IMR-90 (cell line): Measurements from ENCODE around the gene GAL3ST3. TPM values are rescaled to one million over a fixed set of nuclear protein-coding genes. Genes with fewer than 3 reads are reported as not detected.

Experiments
- ATAC-seq: fragments of 200-7000 bp; cut with Tn5 transposase; 2 replicates; pipeline ENCODE4 v1.9.1; 2020; ENCODE audit warnings: low read depth, mild to moderate bottlenecking, moderate library complexity
- BruUV-seq: library from RNA; stranded (reverse); fragments of 400-500 nt; replicated peaks from 2 replicates; lab custom pipeline; 2021; lab: Mats Ljungman, UMichigan
- CTCF ChIA-PET: fragments of 300-600 bp; formaldehyde crosslinking; extraction: SDS; loops from one replicate; lab custom pipeline; 2021; ENCODE audit warnings: antibody characterized with exemption; lab: Yijun Ruan, JAX
- POLR2A ChIA-PET: fragments of 300-600 bp; sonication (Branson Sonifier 250); formaldehyde crosslinking; loops from one replicate; lab custom pipeline; 2022; ENCODE audit warnings: antibody characterized with exemption; ENCODE audit not compliant: unreplicated experiment; lab: Charles Lee
- DNase-seq: peaks from one replicate; pipeline ENCODE4 v3.0.0; 2013
- H2AFZ ChIP-seq: replicated peaks from 2 replicates; pipeline ENCODE3; 2013; ENCODE audit warnings: low read length, mild to moderate bottlenecking; ENCODE audit not compliant: poor library complexity
- H2AK5ac ChIP-seq: 2 replicates; pipeline ENCODE4 v1.6.1; 2013; ENCODE audit warnings: low read depth, low read length, inconsistent platforms
- H2AK9ac ChIP-seq: replicated peaks from 2 replicates; pipeline ENCODE3; 2013; ENCODE audit warnings: mild to moderate bottlenecking, low read depth, low read length, moderate library complexity; ENCODE audit not compliant: poor library complexity
- H2BK120ac ChIP-seq: 2 replicates; pipeline ENCODE4 v1.6.1; 2013; ENCODE audit warnings: low read depth, low read length, inconsistent platforms
- H2BK15ac ChIP-seq: 3 replicates; pipeline ENCODE4 v1.6.1; 2013; ENCODE audit warnings: low read depth, low read length, inconsistent platforms
- H2BK20ac ChIP-seq: 2 replicates; pipeline ENCODE4 v1.6.1; 2013; ENCODE audit warnings: low read depth, mild to moderate bottlenecking, inconsistent platforms, low read length, moderate library complexity
- H2BK5ac ChIP-seq: 2 replicates; pipeline ENCODE4 v1.6.1; 2013; ENCODE audit warnings: mild to moderate bottlenecking, low read depth, low read length, inconsistent platforms; ENCODE audit not compliant: poor library complexity, severe bottlenecking
- H3K14ac ChIP-seq: replicated peaks from 2 replicates; pipeline ENCODE4 v1.6.1; 2013; ENCODE audit warnings: low read depth, low read length, inconsistent platforms
- H3K18ac ChIP-seq: 2 replicates; pipeline ENCODE4 v1.6.1; 2013; ENCODE audit warnings: low read depth, low read length, control low read depth
- H3K23ac ChIP-seq: 2 replicates; pipeline ENCODE4 v1.6.1; 2013; ENCODE audit warnings: low read depth, low read length, inconsistent platforms
- H3K27ac ChIP-seq: 2 replicates; pipeline ENCODE4 v1.5.1; 2013; ENCODE audit warnings: mild to moderate bottlenecking, control low read depth, low read length; ENCODE audit not compliant: insufficient read depth
- H3K27me3 ChIP-seq: 2 replicates; pipeline ENCODE4 v1.6.1; 2013; ENCODE audit warnings: low read length; ENCODE audit not compliant: control insufficient read depth, insufficient read depth
- H3K36me3 ChIP-seq: 2 replicates; pipeline ENCODE4 v1.6.1; 2013; ENCODE audit warnings: low read length, mixed read lengths; ENCODE audit not compliant: control insufficient read depth, insufficient read depth
- H3K4ac ChIP-seq: 2 replicates; pipeline ENCODE4 v1.6.1; 2013; ENCODE audit warnings: low read depth, low read length, inconsistent platforms
- H3K4me1 ChIP-seq: 2 replicates; pipeline ENCODE4 v1.6.1; 2013; ENCODE audit warnings: low read length, mixed read lengths; ENCODE audit not compliant: control insufficient read depth, insufficient read depth
- H3K4me2 ChIP-seq: 2 replicates; pipeline ENCODE4 v1.6.1; 2013; ENCODE audit warnings: low read depth, mild to moderate bottlenecking, control low read depth, low read length, moderate library complexity
- H3K4me3 ChIP-seq: 2 replicates; pipeline ENCODE4 v1.5.1; 2013; ENCODE audit warnings: low read depth, mild to moderate bottlenecking, control low read depth, low read length, moderate library complexity; ENCODE audit not compliant: insufficient read depth
- H3K56ac ChIP-seq: 2 replicates; pipeline ENCODE4 v1.6.1; 2013; ENCODE audit warnings: low read length, inconsistent platforms; ENCODE audit not compliant: insufficient read depth; ENCODE audit errors: extremely low read depth
- H3K79me1 ChIP-seq, 2 experiments: 2 replicates each; pipeline ENCODE4 v1.6.1; 2013; ENCODE audit warnings: low read length in 2 of 2, inconsistent platforms in 1 of 2, low read depth in 1 of 2
- H3K9ac ChIP-seq: 2 replicates; pipeline ENCODE4 v1.6.1; 2013; ENCODE audit warnings: low read depth, low read length, control low read depth
- H3K9me1 ChIP-seq: 2 replicates; pipeline ENCODE4 v1.6.1; 2013; ENCODE audit warnings: low read length, inconsistent platforms; ENCODE audit not compliant: insufficient read depth
- H3K9me3 ChIP-seq: 2 replicates; pipeline ENCODE4 v1.6.1; 2013; ENCODE audit warnings: low read length; ENCODE audit not compliant: control insufficient read depth, insufficient read depth
- H4K20me1 ChIP-seq: 2 replicates; pipeline ENCODE4 v1.6.1; 2013; ENCODE audit warnings: low read length, inconsistent platforms; ENCODE audit not compliant: insufficient read depth
- H4K5ac ChIP-seq: 2 replicates; pipeline ENCODE4 v1.6.1; 2013; ENCODE audit warnings: mild to moderate bottlenecking, low read depth, low read length, control low read depth
- H4K8ac ChIP-seq, 2 experiments: 2 replicates each; pipeline ENCODE4 v1.6.1; 2013; ENCODE audit warnings: low read depth in 2 of 2, low read length in 2 of 2, control low read depth in 1 of 2, inconsistent platforms in 1 of 2
- H4K91ac ChIP-seq: 2 replicates; pipeline ENCODE4 v1.6.1; 2013; ENCODE audit warnings: low read depth, low read length, inconsistent platforms; ENCODE audit not compliant: insufficient read depth
- BHLHE40 ChIP-seq: fragments of 150-350 bp; IDR thresholded peaks from 2 replicates; pipeline ENCODE4 v1.6.1; 2016; ENCODE audit warnings: mild to moderate bottlenecking, low read depth, low read length
- CEBPB ChIP-seq: IDR thresholded peaks from 2 replicates; pipeline ENCODE4 v1.6.1; 2012; ENCODE audit warnings: low read depth, low read length, improper control_type of control experiment
- CHD1 ChIP-seq: IDR thresholded peaks from 2 replicates; pipeline ENCODE4 v1.6.1; 2012; ENCODE audit warnings: low read depth, low read length, improper control_type of control experiment
- FOS ChIP-seq: fragments of 150-350 bp; IDR thresholded peaks from 2 replicates; pipeline ENCODE4 v1.6.1; 2016; ENCODE audit warnings: low read depth, low read length
- MAFK ChIP-seq: IDR thresholded peaks from 2 replicates; pipeline ENCODE4 v1.6.1; 2012; ENCODE audit warnings: low read depth, low read length, improper control_type of control experiment
- MAZ ChIP-seq: IDR thresholded peaks from 2 replicates; pipeline ENCODE4 v1.6.1; 2012; ENCODE audit warnings: low read depth, mild to moderate bottlenecking, low read length, improper control_type of control experiment, moderate library complexity, borderline replicate concordance
- MXI1 ChIP-seq: IDR thresholded peaks from 2 replicates; pipeline ENCODE4 v1.6.1; 2012; ENCODE audit warnings: low read depth, mild to moderate bottlenecking, low read length, moderate library complexity, borderline replicate concordance
- NFE2L2 ChIP-seq: fragments of 150-350 bp; IDR thresholded peaks from 2 replicates; pipeline ENCODE4 v1.6.1; 2016; ENCODE audit warnings: low read depth, mild to moderate bottlenecking, low read length
- POLR2A ChIP-seq: IDR thresholded peaks from 2 replicates; pipeline ENCODE4 v1.6.1; 2012; ENCODE audit warnings: mild to moderate bottlenecking, low read depth, low read length
- RAD21 ChIP-seq: IDR thresholded peaks from 2 replicates; pipeline ENCODE4 v1.6.1; 2012; ENCODE audit warnings: low read length, improper control_type of control experiment
- RCOR1 ChIP-seq: IDR thresholded peaks from 2 replicates; pipeline ENCODE4 v1.6.1; 2012; ENCODE audit warnings: mild to moderate bottlenecking, low read length, improper control_type of control experiment; ENCODE audit not compliant: insufficient replicate concordance
- RFX5 ChIP-seq: IDR thresholded peaks from 2 replicates; pipeline ENCODE4 v1.8.0; 2012; ENCODE audit warnings: low read depth, mild to moderate bottlenecking, low read length, moderate library complexity
- SMC3 ChIP-seq: fragments of 150-350 bp; IDR thresholded peaks from 2 replicates; pipeline ENCODE4 v1.6.1; 2016; ENCODE audit warnings: low read depth, mild to moderate bottlenecking, antibody characterized with exemption, low read length, moderate library complexity
- WGBS, 2 experiments: methylation state at CpG; one replicate each; pipeline versions ENCODE4 v1.1.5 to v1.1.7; 2013; ENCODE audit warnings: missing lambda C conversion rate in 2 of 2; ENCODE audit not compliant: insufficient read length in 1 of 2; ENCODE audit errors: extremely low coverage in 2 of 2; 5-methylcytosine and 5-hydroxymethylcytosine counted together
- dilution Hi-C: fragments of 300-500 bp; cut with HindIII; formaldehyde crosslinking; loops from one replicate; pipeline ENCODE4 v1.14.3; 2018; ENCODE audit warnings: low sequenced_read_pairs; ENCODE audit not compliant: unreplicated experiment
- in situ Hi-C: fragments of 300-500 bp; cut with MboI; formaldehyde crosslinking; loops from 3 replicates; pipeline ENCODE4 v1.14.3; 2019; ENCODE audit warnings: low sequenced_read_pairs, inconsistent platforms, mixed read lengths
- intact Hi-C: fragments of 100-400 bp; cut with micrococcal nuclease; formaldehyde crosslinking; loops from 2 replicates; pipeline ENCODE4 v1.10.0; 2022
- polyA plus RNA-seq, 3 experiments: library from polyadenylated mRNA; depleted of rRNA; stranded (reverse); fragments of >200 nt; gene quantifications; 2 replicates each; pipeline ENCODE4 v1.2.3, GENCODE V29; 2012; ENCODE audit warnings: low replicate concordance in 1 of 3
- total RNA-seq: library from RNA; depleted of rRNA; stranded (reverse); fragments of >200 nt; gene quantifications from 2 replicates; pipeline ENCODE4 v1.2.3, GENCODE V29; 2012
- TF ChIP-seq, protein P1 (sequence below): conservative IDR thresholded peaks from 2 replicates; pipeline ENCODE4 v1.5.1; 2012; ENCODE audit warnings: mild to moderate bottlenecking, low read depth, low read length, improper control_type of control experiment
- TF ChIP-seq, protein P2 (sequence below): fragments of 150-350 bp; IDR thresholded peaks from 2 replicates; pipeline ENCODE4 v1.6.1; 2017; ENCODE audit warnings: mild to moderate bottlenecking, antibody characterized with exemption, low read length, low read depth
- TF ChIP-seq, protein P3 (sequence below): fragments of 150-350 bp; IDR thresholded peaks from 2 replicates; pipeline ENCODE4 v1.6.1; 2016; ENCODE audit warnings: low read depth, mild to moderate bottlenecking, low read length, moderate library complexity, borderline replicate concordance

Gene GAL3ST3
- total and polyA plus RNA-seq, 2 of the 4 experiments (the other 2 are of a cell fraction): 0.19 TPM; not detected in 1

DNA sequence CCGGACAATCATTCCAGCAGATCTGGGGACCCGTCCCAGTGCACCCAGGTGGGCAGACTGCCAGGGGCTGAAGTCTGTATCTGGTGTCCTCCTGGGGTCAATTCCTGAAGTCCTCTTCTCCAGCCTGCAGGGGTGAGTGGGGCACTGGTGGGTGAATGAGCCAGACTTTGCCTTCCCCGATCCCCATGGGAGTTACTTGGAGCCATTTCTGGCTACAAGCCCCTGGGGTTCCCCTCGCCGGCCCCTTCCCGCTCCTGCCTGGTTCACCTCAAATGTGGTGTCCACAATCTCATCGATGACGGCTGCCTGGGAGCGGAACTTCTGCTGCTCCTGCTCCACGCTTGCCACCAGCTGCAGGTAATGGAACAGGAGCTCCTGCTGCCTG is 32.2 kb downstream of the GAL3ST3 start:
- Histone ChIP-seq H3K4me2 (no peak overlapping the region), H3K4me1 (peaks cover 18% of the 10 kb centered on the region), H3K9me1 (peaks cover 27% of the 10 kb centered on the region), H2BK20ac (no peak overlapping the region), H4K20me1 (no peaks in the 10 kb centered on the region; the same call in 1 of the 2 replicates), H4K8ac (no peak overlapping the region), H2BK120ac (no peak overlapping the region), H3K18ac (no peak overlapping the region), H2AFZ (no peak overlapping the region), H2AK9ac (no peak overlapping the region), H3K27me3 (peaks cover 4% of the 10 kb centered on the region; the same call in 1 of the 2 replicates), H4K91ac (no peak overlapping the region), H4K5ac (no peak overlapping the region), H3K9me3 (no peaks in the 10 kb centered on the region), H2BK5ac (no peak overlapping the region), H3K56ac (no peak overlapping the region), H3K14ac (no peak overlapping the region), H3K4me3 (no peak overlapping the region), H3K27ac (no peak overlapping the region), H3K9ac (no peak overlapping the region), H2AK5ac (no peak overlapping the region), H3K79me1 (peaks cover 0 to 3% of the 10 kb centered on the region in 2 experiments; a peak in 1 of 4 replicates), H3K23ac (no peak overlapping the region), H2BK15ac (no peak overlapping the region), H3K4ac (no peak overlapping the region), H3K36me3 (no peaks in the 10 kb centered on the region)
- ChIA-PET POLR2A (no interaction called here), CTCF (no interaction called here)
- ATAC-seq (no peak), DNase-seq (no peak)
- in situ Hi-C loops: no loop called here
- TF ChIP-seq RFX5: no peak
- TF ChIP-seq, protein P1, sequence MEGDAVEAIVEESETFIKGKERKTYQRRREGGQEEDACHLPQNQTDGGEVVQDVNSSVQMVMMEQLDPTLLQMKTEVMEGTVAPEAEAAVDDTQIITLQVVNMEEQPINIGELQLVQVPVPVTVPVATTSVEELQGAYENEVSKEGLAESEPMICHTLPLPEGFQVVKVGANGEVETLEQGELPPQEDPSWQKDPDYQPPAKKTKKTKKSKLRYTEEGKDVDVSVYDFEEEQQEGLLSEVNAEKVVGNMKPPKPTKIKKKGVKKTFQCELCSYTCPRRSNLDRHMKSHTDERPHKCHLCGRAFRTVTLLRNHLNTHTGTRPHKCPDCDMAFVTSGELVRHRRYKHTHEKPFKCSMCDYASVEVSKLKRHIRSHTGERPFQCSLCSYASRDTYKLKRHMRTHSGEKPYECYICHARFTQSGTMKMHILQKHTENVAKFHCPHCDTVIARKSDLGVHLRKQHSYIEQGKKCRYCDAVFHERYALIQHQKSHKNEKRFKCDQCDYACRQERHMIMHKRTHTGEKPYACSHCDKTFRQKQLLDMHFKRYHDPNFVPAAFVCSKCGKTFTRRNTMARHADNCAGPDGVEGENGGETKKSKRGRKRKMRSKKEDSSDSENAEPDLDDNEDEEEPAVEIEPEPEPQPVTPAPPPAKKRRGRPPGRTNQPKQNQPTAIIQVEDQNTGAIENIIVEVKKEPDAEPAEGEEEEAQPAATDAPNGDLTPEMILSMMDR: no peak
- no peak for TF ChIP-seq CHD1
- no peak for TF ChIP-seq POLR2A
- no peak for TF ChIP-seq SMC3
- TF ChIP-seq RAD21: no peak
- no peak for TF ChIP-seq MXI1
- no peak for TF ChIP-seq CEBPB
- TF ChIP-seq MAFK: no peak
- no peak for TF ChIP-seq MAZ
- no peak for TF ChIP-seq NFE2L2
- TF ChIP-seq, protein P2, sequence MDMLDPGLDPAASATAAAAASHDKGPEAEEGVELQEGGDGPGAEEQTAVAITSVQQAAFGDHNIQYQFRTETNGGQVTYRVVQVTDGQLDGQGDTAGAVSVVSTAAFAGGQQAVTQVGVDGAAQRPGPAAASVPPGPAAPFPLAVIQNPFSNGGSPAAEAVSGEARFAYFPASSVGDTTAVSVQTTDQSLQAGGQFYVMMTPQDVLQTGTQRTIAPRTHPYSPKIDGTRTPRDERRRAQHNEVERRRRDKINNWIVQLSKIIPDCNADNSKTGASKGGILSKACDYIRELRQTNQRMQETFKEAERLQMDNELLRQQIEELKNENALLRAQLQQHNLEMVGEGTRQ: no peak
- TF ChIP-seq FOS: no peak
- no peak for TF ChIP-seq RCOR1
- TF ChIP-seq, protein P3, sequence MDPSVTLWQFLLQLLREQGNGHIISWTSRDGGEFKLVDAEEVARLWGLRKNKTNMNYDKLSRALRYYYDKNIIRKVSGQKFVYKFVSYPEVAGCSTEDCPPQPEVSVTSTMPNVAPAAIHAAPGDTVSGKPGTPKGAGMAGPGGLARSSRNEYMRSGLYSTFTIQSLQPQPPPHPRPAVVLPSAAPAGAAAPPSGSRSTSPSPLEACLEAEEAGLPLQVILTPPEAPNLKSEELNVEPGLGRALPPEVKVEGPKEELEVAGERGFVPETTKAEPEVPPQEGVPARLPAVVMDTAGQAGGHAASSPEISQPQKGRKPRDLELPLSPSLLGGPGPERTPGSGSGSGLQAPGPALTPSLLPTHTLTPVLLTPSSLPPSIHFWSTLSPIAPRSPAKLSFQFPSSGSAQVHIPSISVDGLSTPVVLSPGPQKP: no peak
- TF ChIP-seq BHLHE40: no peak
- BruUV-seq: no TSS peak
- intact Hi-C loops: no loop called here
- 92% methylated on average over 4 of the region's 10 CpGs; no CpG with 5 or more reads in 1 of the 2 experiments for WGBS, 2 experiments
- dilution Hi-C loops: no loop called here
